Spleen (tissue), 11 donors: ENCODE results near the gene YAP1. TPM values are rescaled to one million over a fixed set of nuclear protein-coding genes. Genes with fewer than 3 reads are reported as not detected.

Source experiments
- DNase-seq: peaks from one replicate; pipeline ENCODE4 v3.0.0-alpha.2; 2020
- H3K27ac ChIP-seq, 8 donors: fragments of 200-600 bp; sonication (generic) in 7 of 8; 1 replicate in 4 of 8; 2 replicates in 4 of 8; pipeline versions ENCODE4 v1.5.0 to v1.8.0; 2016 to 2021; ENCODE audit warnings: inconsistent platforms in 4 of 8, mild to moderate bottlenecking in 4 of 8, moderate library complexity in 1 of 8
- H3K27me3 ChIP-seq, 7 donors: fragments of 200-600 bp; sonication (generic) in 6 of 7; replicated peaks in 1 of 7; 1 replicate in 4 of 7; 2 replicates in 3 of 7; pipeline versions ENCODE4 v1.5.0 to v1.8.0; 2016 to 2021; ENCODE audit warnings: inconsistent platforms in 3 of 7, mild to moderate bottlenecking in 1 of 7
- H3K36me3 ChIP-seq, 6 donors: fragments of 200-600 bp; sonication (generic) in 5 of 6; 1 replicate in 4 of 6; 2 replicates in 2 of 6; pipeline versions ENCODE4 v1.5.0 to v1.8.0; 2016 to 2021; ENCODE audit warnings: inconsistent platforms in 2 of 6
- H3K4me1 ChIP-seq, 6 donors: fragments of 200-600 bp; sonication (generic) in 5 of 6; 1 replicate in 3 of 6; 2 replicates in 3 of 6; pipeline versions ENCODE4 v1.5.0 to v1.8.0; 2016 to 2021; ENCODE audit warnings: inconsistent platforms in 3 of 6
- H3K4me3 ChIP-seq, 8 donors: fragments of 200-600 bp; sonication (generic) in 7 of 8; 1 replicate in 4 of 8; 2 replicates in 4 of 8; pipeline versions ENCODE4 v1.5.0 to v1.8.0; 2016 to 2021; ENCODE audit warnings: inconsistent platforms in 4 of 8, mild to moderate bottlenecking in 4 of 8, moderate library complexity in 2 of 8
- H3K9me3 ChIP-seq, 8 donors: fragments of 200-600 bp; sonication (generic) in 7 of 8; 1 replicate in 4 of 8; 2 replicates in 4 of 8; pipeline versions ENCODE4 v1.5.0 to v1.8.0; 2016 to 2021; ENCODE audit warnings: inconsistent platforms in 4 of 8
- POLR2A ChIP-seq, 3 donors: fragments of 450-650 bp; IDR thresholded peaks; one replicate each; pipeline ENCODE4 v1.5.1; 2017; ENCODE audit warnings: antibody characterized with exemption in 3 of 3, mild to moderate bottlenecking in 1 of 3
- POLR2AphosphoS5 ChIP-seq, 3 donors: sonication (generic); formaldehyde crosslinking; IDR thresholded peaks; one replicate each; pipeline ENCODE4 v1.5.1; 2017; ENCODE audit warnings: antibody characterized with exemption in 3 of 3
- WGBS, 5 donors: extraction: QIAGEN DNeasy Blood & Tissue Kit in 3 of 5; methylation state at CpG; one replicate each; pipeline versions ENCODE4 v1.1.5 to v1.1.7; 2013 to 2018; 5-methylcytosine and 5-hydroxymethylcytosine counted together
- intact Hi-C: fragments of 100-400 bp; cut with DNase I; formaldehyde crosslinking; loops from one replicate; pipeline ENCODE4 v1.15.0; 2023; ENCODE audit warnings: low total_unique reads
- polyA plus RNA-seq, 3 donors: library from polyadenylated mRNA; stranded (reverse); fragments of 200-250 nt; gene quantifications; one replicate each; pipeline ENCODE4 v1.2.1, GENCODE V29; 2013
- total RNA-seq, 7 donors: library from RNA; depleted of rRNA in 3 of 7; stranded (reverse); fragments of >200 nt in 3 of 7; fragmentation: NEBNext Ultra II Directional in 4 of 7; extraction: Animal tissue kit (Norgen Biotek cat#: 25700) in 4 of 7; gene quantifications; one replicate each; pipeline versions ENCODE4 v1.1.0 to v1.2.1, GENCODE V29; 2016 to 2021
- TF ChIP-seq, protein P1 (sequence below), 11 experiments: fragments of 200-600 bp in 7 of 11; fragments of 450-650 bp in 4 of 11; sonication (generic) in 4 of 11; IDR thresholded peaks in 8 of 11; conservative IDR thresholded peaks in 3 of 11; 1 replicate in 7 of 11; 2 replicates in 4 of 11; pipeline versions ENCODE4 v1.4.0 to v1.8.0; 2016 to 2021; ENCODE audit warnings: antibody characterized with exemption in 11 of 11, inconsistent platforms in 4 of 11, mild to moderate bottlenecking in 1 of 11
- donor health status: healthy with polysubstance abuse.
- donor health status: DM: no; HTN: no; CAD: no; lungs with moderate emphysema.
- donor health status: DM: no; HTN: no; CAD: no.
- donor health status: Bipolar disorder and iron deficiency.
- donor health status: healthy.
- donor health status: DM: no; HTN: no; CAD: no.
- donor health status: DM: yes; HTN: yes; CAD: no.

The YAP1 gene
- total and polyA plus RNA-seq, 10 donors = 4.9 to 37.3 (median 31.4) TPM

DNA sequence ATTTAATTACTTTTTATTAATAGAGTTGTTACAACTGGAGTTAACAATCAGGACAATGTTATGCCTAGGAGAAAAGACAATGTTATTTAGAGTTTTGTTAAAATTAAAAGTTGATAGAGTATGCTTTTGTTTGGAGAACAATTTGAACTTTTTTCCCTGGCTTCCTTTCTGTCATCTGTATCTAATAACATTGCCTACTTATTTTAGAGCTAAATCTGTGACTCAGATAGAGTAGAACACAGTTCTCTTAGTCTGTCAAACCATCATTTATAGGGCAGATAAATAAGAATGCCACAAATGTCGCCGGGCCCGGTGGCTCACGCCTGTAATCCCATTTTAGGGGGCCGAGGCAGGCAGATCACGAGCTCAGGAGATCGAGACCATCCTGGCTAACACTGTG is 28.9 kb upstream of the YAP1 start:
- Histone ChIP-seq H3K4me1 (no peaks in the 10 kb centered on the region), H3K36me3 (no peaks in the 10 kb centered on the region), H3K27me3 (peaks cover 0 to 25% (median 0%) of the 10 kb centered on the region in 7 donors), H3K9me3 (no peaks in the 10 kb centered on the region), H3K4me3 (no peak overlapping the region), H3K27ac (no peak overlapping the region)
- intact Hi-C loops = no loop called here
- WGBS, 5 donors = 82 to 92% (median 91%) methylated on average over 7 of the region's 7 CpGs
- no peak for TF ChIP-seq POLR2A (IDR thresholded peaks at IDR 0.05)
- TF ChIP-seq, protein P1, sequence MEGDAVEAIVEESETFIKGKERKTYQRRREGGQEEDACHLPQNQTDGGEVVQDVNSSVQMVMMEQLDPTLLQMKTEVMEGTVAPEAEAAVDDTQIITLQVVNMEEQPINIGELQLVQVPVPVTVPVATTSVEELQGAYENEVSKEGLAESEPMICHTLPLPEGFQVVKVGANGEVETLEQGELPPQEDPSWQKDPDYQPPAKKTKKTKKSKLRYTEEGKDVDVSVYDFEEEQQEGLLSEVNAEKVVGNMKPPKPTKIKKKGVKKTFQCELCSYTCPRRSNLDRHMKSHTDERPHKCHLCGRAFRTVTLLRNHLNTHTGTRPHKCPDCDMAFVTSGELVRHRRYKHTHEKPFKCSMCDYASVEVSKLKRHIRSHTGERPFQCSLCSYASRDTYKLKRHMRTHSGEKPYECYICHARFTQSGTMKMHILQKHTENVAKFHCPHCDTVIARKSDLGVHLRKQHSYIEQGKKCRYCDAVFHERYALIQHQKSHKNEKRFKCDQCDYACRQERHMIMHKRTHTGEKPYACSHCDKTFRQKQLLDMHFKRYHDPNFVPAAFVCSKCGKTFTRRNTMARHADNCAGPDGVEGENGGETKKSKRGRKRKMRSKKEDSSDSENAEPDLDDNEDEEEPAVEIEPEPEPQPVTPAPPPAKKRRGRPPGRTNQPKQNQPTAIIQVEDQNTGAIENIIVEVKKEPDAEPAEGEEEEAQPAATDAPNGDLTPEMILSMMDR (IDR thresholded peaks at IDR 0.05 in 8 of 11, conservative IDR thresholded peaks at IDR 0.05 in 3 of 11) = no peak
- no peak for TF ChIP-seq POLR2AphosphoS5 (IDR thresholded peaks at IDR 0.05)
- DNase-seq = no peak

DNA sequence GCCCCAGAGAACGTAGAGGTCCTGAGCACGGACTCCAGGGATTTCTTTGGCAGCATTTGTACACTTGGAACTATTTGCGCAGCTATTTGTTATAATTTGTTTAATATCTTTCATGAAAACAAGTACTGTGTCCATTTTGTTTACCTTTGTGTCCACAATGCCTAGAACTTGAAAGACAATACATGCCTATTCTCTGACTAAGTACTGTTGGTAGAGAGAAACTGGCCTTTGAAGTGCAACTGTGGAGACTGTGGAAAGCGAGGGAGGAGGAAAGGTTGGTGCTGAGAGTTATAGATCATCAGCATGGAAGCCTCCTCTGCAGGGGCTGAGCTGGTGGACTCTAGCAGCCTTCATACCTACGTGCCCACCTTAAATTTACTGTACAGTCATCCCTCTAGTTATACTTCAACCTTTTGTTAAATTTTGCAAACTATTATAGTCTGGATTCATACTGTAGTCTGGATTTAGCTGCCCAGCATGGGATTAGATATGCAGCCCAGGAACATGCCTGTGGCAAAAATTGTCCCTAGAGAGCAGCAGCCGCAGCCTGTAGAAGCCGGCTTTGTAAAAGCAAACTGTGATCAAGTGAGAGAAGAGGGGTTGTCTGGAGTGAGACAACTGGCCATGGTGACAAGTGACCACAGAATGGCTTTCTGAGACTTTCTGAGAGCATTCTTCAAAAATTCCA is 24.2 kb upstream of the YAP1 start:
- no peaks in the 10 kb centered on the region for H3K36me3 ChIP-seq
- H3K9me3 ChIP-seq = no peaks in the 10 kb centered on the region
- intact Hi-C loops = no loop called here
- TF ChIP-seq, protein P1 (IDR thresholded peaks at IDR 0.05 in 8 of 11, conservative IDR thresholded peaks at IDR 0.05 in 3 of 11) = no peak
- TF ChIP-seq POLR2AphosphoS5 (IDR thresholded peaks at IDR 0.05) (no peak), POLR2A (IDR thresholded peaks at IDR 0.05) (no peak)
- peaks cover 0 to 21% (median 0%) of the 10 kb centered on the region in 7 donors for H3K27me3 ChIP-seq
- DNase-seq = no peak
- no peak overlapping the region for H3K27ac ChIP-seq
- no peaks in the 10 kb centered on the region for H3K4me1 ChIP-seq
- 88 to 93% (median 92%) methylated on average over 7 of the region's 7 CpGs for WGBS, 5 donors
- H3K4me3 ChIP-seq = no peak overlapping the region

DNA sequence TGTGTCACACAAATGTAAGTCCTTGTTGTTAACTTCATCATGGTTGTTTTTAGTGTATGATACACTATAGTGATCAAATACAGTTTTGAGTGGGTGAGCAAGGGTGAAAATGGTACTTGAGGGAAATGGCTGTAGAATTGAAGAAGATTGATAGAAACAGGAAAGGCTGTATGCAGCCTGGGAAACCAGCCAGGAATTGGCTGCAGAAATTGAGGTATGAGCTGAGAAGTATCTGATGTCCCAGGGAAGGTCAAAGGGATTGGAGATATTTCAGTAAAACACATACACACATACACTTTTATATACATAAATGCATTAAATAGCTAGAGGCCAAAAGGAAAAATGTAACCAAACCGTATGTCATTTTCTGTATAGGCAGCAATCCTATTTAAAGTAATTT is 13.1 kb upstream of the YAP1 start:
- DNase-seq = no peak
- WGBS, 5 donors = 60 to 92% (median 81%) methylated on average over 1 of the region's 1 CpG
- Histone ChIP-seq H3K36me3 (no peaks in the 10 kb centered on the region), H3K4me3 (no peak overlapping the region), H3K27ac (no peak overlapping the region), H3K4me1 (no peaks in the 10 kb centered on the region), H3K9me3 (no peaks in the 10 kb centered on the region), H3K27me3 (peaks cover 0 to 11% (median 0%) of the 10 kb centered on the region in 7 donors)
- intact Hi-C loops = no loop called here
- TF ChIP-seq POLR2A (IDR thresholded peaks at IDR 0.05) = no peak
- no peak for TF ChIP-seq POLR2AphosphoS5 (IDR thresholded peaks at IDR 0.05)
- TF ChIP-seq, protein P1 (IDR thresholded peaks at IDR 0.05 in 8 of 11, conservative IDR thresholded peaks at IDR 0.05 in 3 of 11) = no peak

DNA sequence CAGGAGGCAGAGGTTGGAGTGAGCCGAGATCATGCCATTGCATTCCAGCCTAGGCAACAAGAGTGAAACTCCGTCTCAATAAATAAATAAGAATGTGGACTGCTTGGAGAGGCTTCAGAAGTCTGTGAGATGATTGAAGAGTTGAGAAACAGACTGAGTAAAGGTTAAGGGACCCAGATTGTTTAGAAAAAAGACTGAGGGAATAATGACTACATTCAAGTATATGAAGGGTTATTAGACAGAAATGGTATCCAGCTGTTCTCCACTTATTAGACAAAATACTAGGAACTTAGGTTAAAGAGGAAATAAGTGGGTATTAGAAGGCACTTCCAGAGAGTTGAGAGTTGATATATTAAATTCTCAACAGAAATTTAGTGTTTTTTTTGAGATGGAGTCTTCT is 10.5 kb upstream of the YAP1 start:
- no peak overlapping the region for H3K27ac ChIP-seq
- no peak overlapping the region for H3K4me3 ChIP-seq
- 77 to 88% (median 88%) methylated on average over 2 of the region's 2 CpGs for WGBS, 5 donors
- intact Hi-C loops = no loop called here
- no peak for DNase-seq
- no peaks in the 10 kb centered on the region for H3K4me1 ChIP-seq
- TF ChIP-seq POLR2A (IDR thresholded peaks at IDR 0.05) (no peak), POLR2AphosphoS5 (IDR thresholded peaks at IDR 0.05) (no peak)
- TF ChIP-seq, protein P1 (IDR thresholded peaks at IDR 0.05 in 8 of 11, conservative IDR thresholded peaks at IDR 0.05 in 3 of 11) = no peak
- peaks cover 0 to 8% (median 0%) of the 10 kb centered on the region in 7 donors for H3K27me3 ChIP-seq
- no peaks in the 10 kb centered on the region for H3K36me3 ChIP-seq
- no peaks in the 10 kb centered on the region for H3K9me3 ChIP-seq
